ENCODE data around the gene PHF2. TPM values are rescaled to one million over a fixed set of nuclear protein-coding genes. Genes with fewer than 3 reads are reported as not detected.

Gene PHF2
- total RNA-seq, 1 experiment from 2014 or later = 17.4 TPM

GRCh38 chr9:93568169-93568568 lies 8.2 kb upstream of the PHF2 start:
- no peak for DNase-seq
- Histone ChIP-seq H3K4me2 (ENCODE audit: insufficient read depth, insufficient read length, low read length) (no peak overlapping the region), H3K14ac (ENCODE audit: insufficient read depth, low read length) (no peak overlapping the region)

More at GRCh38 chr9:93568169-93568568, 8.2 kb upstream of the PHF2 start:
- no peak overlapping the region for H4K5ac ChIP-seq (ENCODE audit: insufficient read length, low read depth, low read length)
- no peak overlapping the region for H2BK20ac ChIP-seq (ENCODE audit: low read depth, low read length, poor library complexity, severe bottlenecking)
- no peak overlapping the region for H3K56ac ChIP-seq (ENCODE audit: insufficient read length, low read depth, low read length)
- no CpG with 5 or more reads among the region's 5 CpGs for WGBS (ENCODE audit: extremely low coverage, insufficient read length, low lambda C conversion rate)
- Mint-ChIP-seq H3K4me1 (peaks cover 21 to 23% of the 10 kb centered on the region in 2 experiments), H3K4me3 (no peak overlapping the region), H3K9me3 (peaks cover 5 to 8% of the 10 kb centered on the region in 2 experiments; a peak in 4 of 5 replicates), H3K27me3 (ENCODE audit: low read depth) (peaks cover 4% of the 10 kb centered on the region; the same call in 1 of the 2 replicates), H3K27ac (no peak overlapping the region), H3K36me3 (ENCODE audit: insufficient read depth in 1 of 3, low read depth in 3 of 3) (peaks cover 12 to 23% (median 21%) of the 10 kb centered on the region in 3 experiments)
- H3K79me1 ChIP-seq (ENCODE audit: insufficient read depth, low read depth, low read length, poor library complexity, severe bottlenecking) = no peaks in the 10 kb centered on the region
- H3K23ac ChIP-seq (ENCODE audit: insufficient read length, low read depth, low read length) = no peak overlapping the region
- no peak for TF ChIP-seq CTCF (conservative IDR thresholded peaks at IDR 0.05)
- no peak overlapping the region for H2AFZ ChIP-seq (ENCODE audit: low read length)
- H3K18ac ChIP-seq (ENCODE audit: insufficient read length, low read depth, low read length) = no peak overlapping the region
- H3K23me2 ChIP-seq (ENCODE audit: insufficient read length, low read depth, low read length, poor library complexity, severe bottlenecking) = peaks cover 6% of the 10 kb centered on the region
- H2BK5ac ChIP-seq (ENCODE audit: insufficient read length, low read length) = no peak overlapping the region
- H2BK15ac ChIP-seq (ENCODE audit: low read depth, low read length) = no peak overlapping the region
- H4K8ac ChIP-seq (replicated peaks; ENCODE audit: insufficient read length, low read depth, low read length) = no peak overlapping the region
- no peak overlapping the region for H2BK12ac ChIP-seq (ENCODE audit: insufficient read length, low read depth, low read length)
- H3K79me2 ChIP-seq (ENCODE audit: insufficient read depth, low read length) = no peaks in the 10 kb centered on the region
- no peak overlapping the region for H3K9ac ChIP-seq (ENCODE audit: extremely low read depth, insufficient read length, low read length)
- no peak overlapping the region for H3K4ac ChIP-seq (ENCODE audit: low read depth, low read length)
- no peak overlapping the region for H2AK5ac ChIP-seq (ENCODE audit: insufficient read length, low read length)
- H3K27ac ChIP-seq (ENCODE audit: insufficient read length, low read depth, low read length) = no peak overlapping the region
- H3K9me3 ChIP-seq (ENCODE audit: control insufficient read depth, low read depth, low read length) = no peaks in the 10 kb centered on the region
- H3K27me3 ChIP-seq (ENCODE audit: insufficient read depth, low read length) = no peaks in the 10 kb centered on the region
- H3K4me1 ChIP-seq (ENCODE audit: insufficient read depth, low read length) = no peaks in the 10 kb centered on the region; the same call in 1 of the 2 replicates
- no peak overlapping the region for H3T11ph ChIP-seq (ENCODE audit: low read length)
- H4K91ac ChIP-seq (ENCODE audit: insufficient read length, low read depth, low read length) = no peak overlapping the region
- H2BK120ac ChIP-seq (ENCODE audit: low read depth, low read length, poor library complexity, severe bottlenecking) = no peak overlapping the region
- H4K20me1 ChIP-seq (ENCODE audit: control insufficient read depth, insufficient read depth, insufficient read length) = no peaks in the 10 kb centered on the region

All from H9 (cell line).